GM19438 (cell line): ENCODE data around the gene CAPN11.

Source experiments
- ATAC-seq: cut with Tn5 transposase; IDR thresholded peaks from one replicate; pipeline ENCODE4 v1.9.1; 2021; ENCODE audit warnings: low read depth; ENCODE audit not compliant: unreplicated experiment

Gene CAPN11

DNA sequence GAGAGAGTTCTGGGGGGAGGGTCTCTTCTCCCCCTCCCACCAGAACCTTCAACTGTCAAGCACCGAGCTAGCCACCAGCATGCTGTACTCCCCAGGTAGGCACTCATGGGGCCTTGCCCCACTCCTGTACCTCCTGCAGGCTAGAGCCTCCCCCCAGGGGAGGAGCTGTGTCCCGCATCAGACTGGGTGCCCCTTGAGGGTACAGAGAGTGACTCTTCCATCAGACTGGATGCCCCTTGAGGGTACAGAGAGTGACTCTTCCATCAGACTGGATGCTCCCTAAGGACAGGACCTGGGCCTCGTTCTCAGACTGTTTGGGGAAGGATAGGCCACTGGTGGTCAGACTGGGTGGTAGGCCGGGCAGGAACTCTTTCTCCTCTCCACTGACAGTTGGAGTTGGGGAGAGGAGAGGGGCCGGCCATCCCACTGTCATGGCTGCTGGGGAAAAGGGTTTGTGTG is at the start of gene CAPN11:
Gene CAPN11 (plus strand): TSS at position 51 of the 459 bp plus-strand sequence. CDS start 29 bp downstream, at position 80.
- no peak for ATAC-seq

DNA sequence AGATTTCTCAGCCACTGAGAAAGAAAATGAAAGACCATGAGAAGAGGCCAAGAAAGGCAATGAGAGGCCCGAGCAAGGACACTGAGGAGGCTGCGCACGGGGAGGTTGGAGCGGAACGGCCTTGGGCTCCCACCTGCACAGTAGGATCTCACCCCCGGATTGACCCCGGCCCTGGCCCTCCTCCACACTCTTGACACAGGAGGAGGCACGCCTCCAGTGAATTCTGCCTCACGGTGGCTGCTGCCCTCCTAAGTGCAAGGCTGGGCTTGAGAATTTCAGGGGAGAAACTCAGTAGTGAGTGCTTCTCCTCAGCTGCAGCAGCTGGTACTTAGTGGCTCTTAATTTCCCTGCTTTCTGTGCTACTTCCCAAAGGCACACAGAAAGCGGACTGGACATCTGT is 49.4 kb upstream of the CAPN11 start:
- no peak for ATAC-seq

DNA sequence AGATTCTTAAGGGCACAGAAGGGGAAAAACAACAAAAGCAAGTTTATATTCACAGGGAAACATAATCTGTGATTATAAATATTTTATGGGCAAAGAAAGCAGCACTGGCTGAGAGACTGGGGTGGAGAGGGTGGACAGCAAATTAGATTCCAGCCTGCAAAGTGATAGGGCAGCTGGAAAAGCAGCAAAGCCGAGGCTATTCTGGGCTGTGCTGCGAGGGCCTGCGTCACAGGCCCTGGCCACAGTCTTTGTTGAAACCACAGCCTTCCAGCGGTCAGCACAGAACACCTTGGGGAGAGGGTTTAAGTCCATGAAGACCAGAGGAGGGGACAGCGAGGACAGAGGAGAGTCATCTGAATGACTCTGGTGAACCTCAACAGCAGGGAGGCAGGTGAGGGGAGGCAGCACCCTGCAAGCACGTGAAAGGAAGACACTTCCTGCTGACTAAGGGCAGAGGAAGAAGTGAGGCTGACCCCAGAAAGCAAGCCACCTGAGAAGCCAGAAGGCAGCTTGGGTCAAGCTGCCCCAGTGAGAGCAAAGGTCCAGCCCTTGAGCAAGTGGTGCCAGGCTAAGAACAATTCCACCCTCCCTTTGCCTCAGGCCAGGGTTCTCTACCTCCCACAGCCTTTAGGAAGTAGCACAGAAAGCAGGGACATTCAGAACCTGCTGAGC is 48.5 kb upstream of the CAPN11 start:
- no peak for ATAC-seq

DNA sequence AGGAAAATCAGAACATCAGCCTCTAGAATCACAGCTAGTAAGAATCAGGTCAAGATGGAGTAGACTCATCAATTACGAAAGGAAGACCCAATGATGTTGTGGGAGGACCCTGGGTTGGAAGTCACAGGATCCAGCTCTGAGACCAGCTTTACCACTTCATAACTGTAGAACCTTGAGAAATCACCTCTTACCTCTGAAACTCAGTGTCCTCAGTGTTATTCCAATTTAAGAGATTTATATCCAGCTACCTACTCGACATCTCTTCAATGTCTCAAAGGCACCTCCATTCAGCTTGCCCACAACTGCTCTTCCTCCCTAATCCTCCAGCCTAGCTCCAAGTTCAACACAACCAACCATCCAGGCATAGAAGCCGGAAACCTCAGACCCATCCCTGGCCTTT is 47.7 kb upstream of the CAPN11 start:
- ATAC-seq, result no peak

DNA sequence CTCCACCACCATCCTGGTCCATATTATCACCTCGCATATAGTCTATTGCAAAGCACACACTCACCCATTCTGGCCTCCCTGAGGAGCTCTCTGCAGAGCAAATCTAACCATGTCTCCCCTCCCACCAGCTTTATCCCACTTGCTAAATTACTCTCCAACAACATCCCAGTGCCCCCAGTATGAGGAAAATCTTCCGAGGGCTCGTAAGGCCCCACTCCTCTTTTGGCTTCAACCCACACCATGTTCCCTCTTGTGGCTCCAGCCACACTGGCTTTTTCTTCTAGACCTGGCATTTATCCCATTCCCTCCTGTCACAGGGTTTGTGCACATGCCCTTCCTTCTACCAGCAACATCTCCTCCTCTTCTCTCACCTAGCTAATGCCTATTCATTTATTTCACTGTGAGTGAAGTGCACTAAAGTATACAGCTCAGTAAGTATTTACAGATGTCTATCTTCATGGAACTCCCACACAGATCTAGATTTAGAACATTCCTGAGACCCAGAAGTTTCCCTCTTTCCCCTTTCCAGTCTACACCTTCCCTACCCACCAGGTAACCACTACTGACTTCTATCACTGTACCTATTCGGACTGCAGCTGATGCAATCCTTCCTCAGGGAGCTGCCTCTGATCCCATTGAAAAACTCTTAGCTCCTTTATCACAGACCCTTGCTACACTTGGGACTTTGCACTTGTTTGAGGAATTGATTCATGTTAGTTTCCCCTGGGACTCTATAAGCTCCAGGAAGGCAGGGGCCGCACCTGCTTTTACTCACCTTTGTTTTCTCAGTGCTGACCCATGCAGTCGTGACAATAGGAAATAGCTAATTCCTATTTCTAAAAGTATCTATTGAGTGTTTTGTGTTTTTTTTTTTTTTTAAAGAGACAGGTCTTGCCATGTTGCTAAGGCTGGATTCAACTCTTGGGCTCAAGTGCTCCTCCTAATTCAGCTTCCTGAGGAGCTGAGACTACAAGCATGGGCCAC is 46.9 kb upstream of the CAPN11 start:
- ATAC-seq, result no peak

DNA sequence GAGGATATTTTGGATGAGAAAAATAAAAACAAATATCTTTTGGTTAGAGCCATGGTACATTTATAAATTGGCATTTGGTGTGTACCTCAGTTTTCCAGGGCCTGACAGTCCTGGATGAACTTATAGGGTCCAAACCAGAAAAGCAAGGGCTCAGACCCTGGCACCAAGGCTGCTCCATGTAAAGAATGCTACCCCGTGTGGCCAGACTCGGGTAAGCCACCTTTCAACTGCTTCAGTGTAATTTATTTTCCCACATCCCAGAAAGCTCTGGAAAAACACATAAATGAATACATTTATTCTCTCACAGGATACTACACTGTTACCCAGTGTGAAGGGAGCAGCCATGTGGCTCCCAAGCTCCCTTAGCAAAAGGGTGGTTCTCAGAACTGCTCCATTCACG is 45.2 kb upstream of the CAPN11 start:
- ATAC-seq, result no peak

DNA sequence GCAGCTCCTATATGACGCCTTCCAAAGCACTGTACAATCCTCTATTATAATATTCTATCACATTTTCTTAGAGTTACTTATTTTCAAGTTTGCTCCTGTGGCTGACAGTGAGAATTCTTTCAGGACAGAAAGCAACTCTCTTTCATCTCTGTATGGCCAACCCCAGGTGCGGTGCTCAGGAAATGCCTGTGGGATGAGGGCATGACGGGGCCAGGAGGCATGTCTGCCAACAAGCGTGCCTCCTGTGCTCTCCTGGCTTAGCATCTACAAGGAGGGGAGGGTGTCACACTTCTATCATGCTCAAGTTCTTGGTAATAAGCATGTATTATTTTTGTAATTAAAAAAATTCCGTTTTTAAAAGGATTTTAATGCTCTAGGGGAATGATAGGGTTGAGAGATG is 42.8 kb upstream of the CAPN11 start:
- no peak for ATAC-seq

DNA sequence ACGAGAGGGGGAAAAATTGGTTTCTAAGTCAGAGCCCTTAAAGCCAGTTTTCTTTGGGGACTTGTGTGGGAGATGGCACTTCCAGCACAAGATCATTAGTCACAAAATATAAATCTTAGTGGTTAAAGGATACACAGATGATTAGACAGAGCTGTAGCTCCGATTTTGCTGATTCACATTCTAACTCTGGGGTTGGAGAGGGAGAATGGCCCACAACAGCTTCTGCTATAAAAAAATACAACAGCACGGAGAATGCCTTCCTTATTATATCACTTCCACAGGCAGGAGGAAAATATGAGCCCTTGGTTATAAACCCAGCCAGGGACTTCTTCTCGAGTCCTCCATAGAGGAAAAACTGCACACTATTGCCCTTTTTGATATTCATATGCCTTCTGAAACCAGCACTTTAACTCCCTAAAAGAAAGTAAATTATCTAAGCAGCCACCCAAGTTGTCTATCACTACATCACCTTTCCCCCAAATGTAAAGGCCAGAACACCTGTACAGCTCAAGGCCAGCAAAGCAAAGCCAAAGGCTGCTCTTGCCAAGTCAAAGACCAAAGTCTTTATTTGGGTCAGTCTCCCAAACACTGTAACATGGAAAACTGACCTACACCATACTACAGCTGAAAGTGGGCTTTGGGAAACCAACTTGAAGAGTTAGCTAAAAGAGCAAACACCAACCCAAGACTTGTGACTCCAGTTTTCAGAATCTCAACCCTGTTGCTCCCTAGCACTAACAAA is 41.8 kb upstream of the CAPN11 start:
- ATAC-seq, result no peak

DNA sequence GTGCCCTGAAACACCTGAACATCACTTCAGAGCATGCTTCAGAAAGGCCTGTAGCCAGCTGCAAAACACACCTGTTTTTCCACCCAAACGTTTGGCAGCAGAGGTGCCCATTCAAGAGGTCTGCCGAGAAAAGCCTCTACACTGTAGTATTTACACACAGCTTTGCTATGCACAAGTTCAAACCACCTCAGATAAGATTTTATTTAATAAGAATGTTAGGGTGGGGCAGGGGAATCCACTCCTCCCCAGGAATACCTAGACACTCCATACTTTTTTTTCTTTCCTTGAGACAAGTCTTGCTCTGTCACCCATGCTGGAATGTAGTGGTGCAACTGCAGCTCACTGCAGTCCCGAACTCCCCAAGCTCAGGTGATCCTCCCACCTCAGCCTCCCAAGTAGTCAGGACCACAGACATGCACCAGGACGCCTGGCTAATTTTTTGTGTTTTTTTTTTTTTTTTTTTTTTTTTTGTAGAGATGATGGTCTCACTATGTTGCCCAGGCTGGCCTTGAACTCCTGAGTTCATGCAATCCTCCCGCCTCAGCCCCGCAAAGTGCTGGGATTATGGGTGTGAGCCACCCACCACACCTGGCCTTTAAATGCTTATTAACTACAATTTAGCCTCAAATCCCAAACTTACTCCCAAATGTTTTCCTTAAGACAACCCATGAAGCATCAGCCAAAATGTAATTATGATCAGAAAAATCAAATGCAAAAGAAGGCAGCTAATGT is 41.1 kb upstream of the CAPN11 start:
- no peak for ATAC-seq

DNA sequence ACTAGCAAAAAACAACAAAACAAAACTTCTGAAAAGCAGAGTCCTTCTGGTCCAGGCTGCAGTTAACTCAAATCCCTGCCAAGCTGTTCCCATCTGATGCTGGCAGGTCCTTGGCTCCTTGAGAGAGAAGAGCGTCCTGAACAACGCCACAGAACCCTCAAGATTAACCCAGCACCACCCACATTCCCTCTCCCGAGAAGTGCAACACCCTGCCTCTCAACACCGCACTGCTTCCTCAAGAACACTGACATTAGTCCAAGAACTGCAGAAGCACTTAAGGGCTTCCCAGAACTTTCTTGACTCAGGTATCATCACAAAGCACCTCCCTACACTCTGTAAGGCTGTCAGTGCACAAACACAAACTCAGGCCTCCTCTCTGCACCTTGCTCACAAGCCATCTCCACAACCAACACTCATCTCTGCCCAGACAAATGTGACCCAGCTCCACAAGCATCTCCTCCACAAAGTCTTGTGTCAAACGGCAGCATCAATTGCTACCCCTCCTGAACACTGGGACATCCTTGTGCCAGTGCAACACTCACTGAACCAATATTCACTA is 38.8 kb upstream of the CAPN11 start:
- no peak for ATAC-seq

DNA sequence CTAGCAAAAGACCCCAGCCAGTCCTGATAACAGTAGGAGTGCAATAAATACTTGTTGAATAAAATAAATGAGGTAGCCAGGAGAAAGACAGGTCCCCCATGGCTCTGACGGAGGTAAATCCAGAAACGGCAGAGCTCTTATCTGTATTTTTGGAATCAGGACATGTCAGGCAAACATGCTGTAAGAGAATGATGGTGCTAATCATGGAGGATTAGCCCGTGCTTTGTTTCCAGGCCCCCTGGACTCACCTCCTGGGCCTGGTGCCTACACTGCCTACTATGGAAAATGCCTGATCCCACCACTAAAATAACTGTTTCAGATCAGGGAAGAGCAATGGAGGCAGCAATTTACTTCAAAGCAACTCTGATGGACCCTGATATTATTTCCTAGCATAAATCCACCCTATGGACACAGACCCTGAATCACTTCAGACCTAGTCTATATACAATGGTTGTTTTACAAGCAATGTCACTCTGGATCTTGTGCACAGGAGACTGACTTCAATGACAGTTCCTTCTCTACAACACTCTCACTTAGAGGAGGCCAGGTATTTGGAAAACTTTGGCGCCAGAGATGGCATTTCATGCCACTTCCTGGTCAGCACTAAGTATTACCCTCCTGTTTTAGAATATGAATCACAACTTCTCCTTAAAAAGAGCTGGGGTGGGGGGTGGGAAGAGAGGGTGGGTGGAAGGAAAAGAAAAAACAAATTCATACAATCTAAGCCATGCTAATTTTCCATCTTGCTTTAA is 37.8 kb upstream of the CAPN11 start:
- ATAC-seq, result no peak

DNA sequence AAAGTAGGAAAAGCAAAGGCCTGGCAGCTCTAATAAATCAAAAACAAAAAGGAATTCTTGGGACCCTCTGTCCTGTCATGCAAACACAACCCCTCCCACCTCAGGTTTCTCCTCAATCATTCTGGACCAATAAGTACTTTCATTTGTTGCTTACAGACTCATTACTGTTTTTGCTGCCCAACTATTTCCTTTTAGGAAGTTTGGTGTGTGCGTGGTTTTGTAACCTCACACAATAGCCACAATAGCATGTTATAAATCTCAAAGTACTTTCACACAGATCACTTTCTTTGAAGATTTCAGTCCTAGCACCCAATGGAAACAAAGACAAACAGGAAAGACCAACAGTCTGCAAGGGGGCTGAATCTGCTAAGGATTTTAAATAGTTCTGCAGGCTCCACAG is 35.8 kb upstream of the CAPN11 start:
- ATAC-seq, result no peak

DNA sequence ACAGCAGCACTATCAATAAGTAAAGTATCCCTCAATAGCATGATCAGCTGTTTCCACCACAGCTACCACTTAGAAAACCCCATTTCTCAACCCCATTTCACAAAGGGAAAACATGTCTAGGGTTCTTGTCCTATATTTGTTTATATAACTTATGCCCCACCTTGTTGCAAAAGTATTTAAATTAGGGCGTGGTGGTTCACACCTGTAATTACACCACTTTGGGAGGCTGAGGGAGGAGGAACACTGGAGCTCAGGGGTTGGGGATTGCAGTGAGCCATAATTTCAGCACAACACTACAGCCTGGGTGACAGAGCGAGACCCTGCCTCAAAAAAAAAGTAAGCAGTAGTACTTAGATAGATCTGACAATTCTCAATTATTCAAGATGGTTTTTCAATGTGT is 35.1 kb upstream of the CAPN11 start:
- no peak for ATAC-seq

DNA sequence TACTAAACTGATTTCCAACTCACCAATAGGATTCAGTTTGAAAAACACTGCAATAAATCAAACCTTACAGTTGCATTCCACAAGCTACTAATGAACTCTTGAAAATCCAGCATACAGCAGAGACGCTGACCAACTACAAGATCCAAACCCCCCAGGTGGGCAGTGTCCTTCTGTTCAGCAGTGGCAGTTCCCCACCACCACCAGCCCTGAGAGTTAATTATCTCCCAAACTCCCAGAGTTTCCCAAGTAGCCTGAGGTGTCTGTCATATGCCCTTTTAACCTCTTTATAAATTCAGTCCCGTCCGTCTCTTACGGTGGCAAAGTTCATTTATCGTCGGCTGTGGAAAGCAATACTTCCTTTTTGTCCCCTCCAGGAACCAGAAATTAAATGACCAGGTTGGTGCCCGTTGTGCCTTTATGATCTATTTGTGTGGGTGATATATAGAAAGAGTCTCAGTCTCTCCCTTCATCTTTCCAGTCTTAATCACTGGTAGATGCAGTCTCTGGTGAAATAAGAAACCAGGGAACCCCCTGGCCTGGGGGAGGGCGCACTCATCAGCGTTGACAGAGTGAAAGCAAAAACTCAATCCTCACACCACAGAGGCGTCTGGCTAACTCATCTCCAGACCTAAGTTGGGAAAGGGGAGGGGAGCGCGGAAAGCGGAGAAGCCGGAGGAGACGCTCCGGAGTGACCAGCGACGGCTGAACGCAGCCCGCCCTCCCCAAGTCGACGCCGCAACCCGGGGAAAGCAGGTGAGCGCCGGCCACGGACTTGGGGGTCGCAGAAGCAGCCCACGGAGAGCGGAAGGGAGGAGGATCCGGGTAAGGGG is 32.1 kb upstream of the CAPN11 start:
- ATAC-seq, result peak; percentile 33

DNA sequence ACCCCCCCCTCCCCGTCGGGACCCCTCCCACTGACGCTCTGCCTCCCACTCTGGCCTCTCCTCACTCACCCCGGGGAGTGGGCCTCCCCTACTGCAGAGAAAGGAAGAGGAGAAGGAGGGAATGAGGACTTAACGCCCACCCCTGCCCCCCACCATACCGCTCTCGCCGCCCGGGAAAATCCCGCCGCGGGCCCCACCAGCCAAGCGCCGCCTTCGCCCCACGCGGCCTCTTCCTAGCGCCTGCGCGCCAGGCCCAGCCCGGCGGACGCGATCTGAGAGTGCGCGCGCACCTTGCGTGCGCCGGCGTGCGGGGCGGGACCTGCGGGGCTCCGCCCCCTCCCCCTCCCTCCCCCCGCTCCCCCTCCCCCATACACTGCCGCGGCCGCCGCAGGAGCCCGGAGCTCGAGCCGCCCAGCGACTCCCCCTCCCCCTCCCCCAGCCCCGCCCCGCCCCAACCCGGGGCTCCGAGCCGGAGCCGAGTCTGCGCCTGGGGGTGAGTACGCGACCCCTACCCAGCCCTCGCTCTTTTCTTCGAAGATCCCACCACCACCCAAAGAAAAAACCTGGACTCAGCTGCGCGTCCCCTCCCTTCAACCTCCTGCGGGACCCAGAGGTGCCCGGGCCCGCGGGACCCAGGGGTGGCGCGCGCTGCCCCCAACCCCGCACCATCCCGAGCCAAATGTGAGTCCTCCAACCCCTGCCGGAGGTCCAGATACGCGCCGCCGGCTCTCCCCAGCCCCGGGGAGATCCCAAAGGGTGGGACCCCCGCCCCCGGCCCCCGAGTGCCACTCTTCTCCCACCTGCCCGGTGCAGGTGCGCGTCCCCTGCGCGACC is 31.2 kb upstream of the CAPN11 start, which contains the start of the genes MRPL14 and TMEM63B:
Gene MRPL14 (minus strand): TSS at position 267 of the 834 bp plus-strand sequence. CDS start 10,841 bp downstream, outside the sequence.
Gene TMEM63B (plus strand): TSS at position 369 of the 834 bp plus-strand sequence. CDS start 7,031 bp downstream, outside the sequence.
- peak; percentile 69 for ATAC-seq

DNA sequence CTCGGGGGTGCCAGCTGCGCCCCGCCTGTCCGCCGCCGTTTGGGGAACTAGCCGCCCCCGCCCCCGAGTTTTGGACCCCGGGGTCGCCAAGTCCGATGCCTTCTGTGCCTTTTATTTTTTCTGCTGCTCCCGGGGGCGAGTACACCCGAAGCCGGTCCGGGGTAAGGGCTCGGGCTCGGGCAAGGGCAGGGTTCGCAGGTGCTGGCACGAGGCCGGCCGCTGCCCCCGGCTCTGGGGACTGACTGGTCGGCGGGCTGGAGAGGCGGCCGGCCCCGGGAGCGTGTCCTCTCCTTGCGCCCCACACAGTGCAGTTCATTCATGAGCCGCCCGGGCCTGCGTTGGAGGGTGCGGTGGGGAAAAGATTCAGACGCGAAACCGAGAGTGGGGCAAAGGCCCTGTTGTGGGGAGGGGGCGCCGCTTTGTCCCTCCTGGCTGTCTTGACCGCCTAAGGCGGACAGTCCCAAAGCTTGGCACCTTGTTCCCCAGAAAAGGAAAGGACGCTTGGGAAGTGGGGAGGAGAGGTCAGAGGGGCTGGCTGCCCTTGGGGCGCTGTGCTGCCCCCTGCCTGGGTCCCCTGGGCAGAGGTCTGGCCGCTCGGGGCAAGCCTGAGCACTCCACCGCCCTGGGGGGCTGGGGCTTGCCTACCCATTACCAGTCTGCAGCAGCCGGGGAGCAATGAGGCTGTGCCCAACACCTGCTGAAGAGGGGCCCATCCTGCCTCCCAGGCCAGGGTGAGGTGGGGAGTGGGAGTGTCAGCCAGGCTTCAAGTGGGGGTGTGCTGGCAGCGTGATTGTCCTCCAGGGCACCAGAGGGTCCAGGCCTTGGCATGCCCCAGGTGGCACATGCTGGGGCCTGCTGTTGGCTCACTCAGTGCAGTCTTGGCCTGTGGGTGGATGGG is 30.4 kb upstream of the CAPN11 start:
- no peak for ATAC-seq
